AG04449 (cell line): ENCODE results near the gene KLF18.

Source experiments
- CTCF ChIA-PET: fragments of 350-600 bp; formaldehyde crosslinking; extraction: SDS; loops from one replicate; lab custom pipeline; 2021; ENCODE audit warnings: antibody characterized with exemption; lab: Yijun Ruan, JAX
- POLR2A ChIA-PET: fragments of 400-600, 350-600 bp; formaldehyde crosslinking; extraction: SDS; loops from one replicate; lab custom pipeline; 2020; ENCODE audit warnings: antibody characterized with exemption, inconsistent platforms; lab: Yijun Ruan, JAX
- DNase-seq: peaks from one replicate; pipeline ENCODE4 v3.0.0-alpha.2; 2010; ENCODE audit warnings: low read depth, low spot score
- H3K4me3 ChIP-seq: 2 replicates; pipeline ENCODE4 v1.5.1; 2011; ENCODE audit warnings: low read depth, mild to moderate bottlenecking, control low read depth, low read length
- TF ChIP-seq, protein P1 (sequence below): IDR thresholded peaks from one replicate; pipeline ENCODE4 v1.5.1; 2011; ENCODE audit warnings: mild to moderate bottlenecking, moderate library complexity, low read length, control low read depth, inconsistent platforms; ENCODE audit not compliant: insufficient read depth; ENCODE audit errors: missing control alignments

The KLF18 gene

GRCh38 chr1:44090429-44091252, 50.8 kb downstream of the KLF18 start:
- TF ChIP-seq, protein P1, sequence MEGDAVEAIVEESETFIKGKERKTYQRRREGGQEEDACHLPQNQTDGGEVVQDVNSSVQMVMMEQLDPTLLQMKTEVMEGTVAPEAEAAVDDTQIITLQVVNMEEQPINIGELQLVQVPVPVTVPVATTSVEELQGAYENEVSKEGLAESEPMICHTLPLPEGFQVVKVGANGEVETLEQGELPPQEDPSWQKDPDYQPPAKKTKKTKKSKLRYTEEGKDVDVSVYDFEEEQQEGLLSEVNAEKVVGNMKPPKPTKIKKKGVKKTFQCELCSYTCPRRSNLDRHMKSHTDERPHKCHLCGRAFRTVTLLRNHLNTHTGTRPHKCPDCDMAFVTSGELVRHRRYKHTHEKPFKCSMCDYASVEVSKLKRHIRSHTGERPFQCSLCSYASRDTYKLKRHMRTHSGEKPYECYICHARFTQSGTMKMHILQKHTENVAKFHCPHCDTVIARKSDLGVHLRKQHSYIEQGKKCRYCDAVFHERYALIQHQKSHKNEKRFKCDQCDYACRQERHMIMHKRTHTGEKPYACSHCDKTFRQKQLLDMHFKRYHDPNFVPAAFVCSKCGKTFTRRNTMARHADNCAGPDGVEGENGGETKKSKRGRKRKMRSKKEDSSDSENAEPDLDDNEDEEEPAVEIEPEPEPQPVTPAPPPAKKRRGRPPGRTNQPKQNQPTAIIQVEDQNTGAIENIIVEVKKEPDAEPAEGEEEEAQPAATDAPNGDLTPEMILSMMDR, result no peak
- ChIA-PET POLR2A (no interaction called here), CTCF (interaction anchor here (0.7 to 1.3 kb wide), 2 partner anchors 204 to 205 kb away, joined by 3 read pairs; no protein-coding TSS in a partner anchor)
- DNase-seq, result no peak
- H3K4me3 ChIP-seq, result no peak overlapping the region

DNA sequence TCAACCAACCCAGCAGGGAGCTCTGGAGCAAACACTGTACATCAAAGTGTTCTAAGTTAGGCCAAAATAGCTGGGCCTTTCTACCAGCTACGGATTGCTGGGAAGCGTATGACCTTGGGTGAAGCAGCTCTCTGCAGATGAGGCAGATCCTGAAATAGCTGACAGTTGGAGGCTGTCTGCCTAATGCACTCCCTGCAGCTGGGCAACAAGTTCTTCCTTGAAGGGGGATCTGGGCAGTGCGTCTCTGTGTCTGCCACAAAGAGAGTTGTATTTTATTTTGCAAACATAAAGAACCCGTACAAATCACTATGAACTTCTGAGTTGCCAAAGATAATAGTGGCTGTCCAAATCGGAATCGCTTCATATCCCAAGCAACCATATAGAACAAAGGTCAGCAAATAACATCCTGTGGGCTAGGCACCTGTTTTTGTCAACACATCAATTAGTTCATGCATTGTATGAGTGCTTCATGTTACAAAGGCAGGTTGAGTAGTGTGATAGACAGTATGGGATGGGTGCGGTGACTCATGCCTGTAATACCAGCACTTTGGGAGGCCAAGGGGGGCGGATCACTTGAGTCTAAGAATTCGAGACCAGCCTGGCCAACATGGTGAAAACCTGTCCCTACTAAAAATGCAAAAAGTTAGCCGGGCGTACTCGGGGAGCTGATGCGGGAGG, 51.9 kb downstream of the KLF18 start:
- no peak for DNase-seq
- TF ChIP-seq, protein P1, result no peak
- ChIA-PET CTCF (no interaction called here), POLR2A (no interaction called here)
- H3K4me3 ChIP-seq, result no peak overlapping the region
